Measurements from ENCODE around the gene RAD51B. TPM values are rescaled to one million over a fixed set of nuclear protein-coding genes. Genes with fewer than 3 reads are reported as not detected.

Gene RAD51B
- total and polyA plus RNA-seq, 5 donors, result 0.88 to 5.3 (median 3.3) TPM

DNA sequence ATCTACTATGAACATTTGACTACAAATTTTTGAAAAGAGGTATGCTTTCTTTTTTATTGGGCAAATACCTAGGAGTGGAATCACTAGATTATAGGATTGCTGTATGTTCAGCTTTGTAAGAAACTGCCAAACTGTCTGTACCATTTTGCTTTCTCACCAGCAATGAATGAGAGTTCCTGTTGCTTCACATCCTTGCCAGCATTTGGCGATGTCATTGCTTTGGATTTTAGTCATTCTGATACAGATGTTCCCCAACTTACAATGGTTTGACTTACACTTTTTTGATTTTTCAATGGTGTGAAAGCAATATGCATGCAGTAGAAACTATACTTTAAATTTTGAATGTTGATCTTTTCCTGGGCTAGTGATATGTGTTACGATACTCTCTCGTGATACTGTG is 328.7 kb downstream of the RAD51B start:
- 97% methylated on average over 3 of the region's 3 CpGs for WGBS
- no peaks in the 10 kb centered on the region for H3K9me3 ChIP-seq (ENCODE audit: control insufficient read depth, low read length)
- DNase-seq, result no peak
- intact Hi-C loops (cut with DNase I), result loop anchor here in 1 of 4 donors (10.0 kb wide), 1 partner anchor 47 kb away; no protein-coding TSS in a partner anchor
- H3K27me3 ChIP-seq (ENCODE audit: control insufficient read depth, insufficient read depth), result no peaks in the 10 kb centered on the region
- H3K27ac ChIP-seq (ENCODE audit: low read length), result no peak overlapping the region
- no peak for ATAC-seq
- H3K4me1 ChIP-seq (ENCODE audit: control insufficient read depth, insufficient read depth, low read length), result peaks cover 4% of the 10 kb centered on the region
- no peak overlapping the region for H3K4me3 ChIP-seq (ENCODE audit: low read length)

DNA sequence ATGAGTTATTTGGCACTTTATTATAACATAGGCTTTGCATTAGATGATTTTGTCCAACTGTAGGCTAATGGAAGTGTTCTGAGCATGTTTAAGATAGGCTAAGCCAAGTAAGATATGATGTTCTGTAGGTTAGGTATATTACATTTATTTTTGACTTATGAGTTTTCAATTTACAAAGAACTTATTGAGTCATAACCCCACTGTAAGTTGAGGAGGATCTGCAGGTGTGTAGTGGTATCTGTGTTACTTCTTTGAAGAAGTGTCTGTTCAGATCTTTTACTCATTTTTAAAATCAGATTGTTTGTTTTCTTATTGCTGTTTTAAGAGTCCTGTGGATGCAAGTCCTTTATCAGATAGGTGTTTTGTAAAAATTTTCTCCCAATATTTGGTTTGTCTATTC is 329.2 kb downstream of the RAD51B start:
- no peak for DNase-seq
- H3K4me1 ChIP-seq (ENCODE audit: control insufficient read depth, insufficient read depth, low read length), result peaks cover 2% of the 10 kb centered on the region
- H3K4me3 ChIP-seq (ENCODE audit: low read length), result no peak overlapping the region
- ATAC-seq, result no peak
- H3K27me3 ChIP-seq (ENCODE audit: control insufficient read depth, insufficient read depth), result no peaks in the 10 kb centered on the region
- H3K9me3 ChIP-seq (ENCODE audit: control insufficient read depth, low read length), result no peaks in the 10 kb centered on the region
- no peak overlapping the region for H3K27ac ChIP-seq (ENCODE audit: low read length)
- intact Hi-C loops (cut with DNase I), result loop anchor here in 1 of 4 donors (10.0 kb wide), 1 partner anchor 46 kb away; no protein-coding TSS in a partner anchor

DNA sequence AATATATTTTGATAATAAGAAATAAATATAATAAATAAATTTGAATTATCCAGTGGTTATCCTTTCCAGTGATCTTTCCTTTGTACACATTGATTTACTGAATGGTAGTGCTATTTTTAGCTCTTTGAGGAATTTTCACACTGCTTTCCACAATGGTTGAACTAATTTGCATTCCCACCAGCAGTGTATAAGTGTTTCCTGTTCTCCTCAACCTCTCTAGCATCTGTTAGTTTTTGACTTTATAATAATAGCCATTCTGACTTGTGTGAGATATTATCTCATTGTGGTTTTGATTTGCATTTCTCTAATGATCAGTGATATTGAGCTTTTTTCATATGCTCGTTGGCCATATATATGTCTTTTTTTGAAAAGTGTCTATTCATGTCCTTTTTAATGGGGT is 333.7 kb downstream of the RAD51B start:
- Histone ChIP-seq H3K27me3 (ENCODE audit: control insufficient read depth, insufficient read depth) (no peaks in the 10 kb centered on the region), H3K27ac (ENCODE audit: low read length) (no peak overlapping the region), H3K9me3 (ENCODE audit: control insufficient read depth, low read length) (no peaks in the 10 kb centered on the region), H3K4me1 (ENCODE audit: control insufficient read depth, insufficient read depth, low read length) (no peaks in the 10 kb centered on the region), H3K4me3 (ENCODE audit: low read length) (no peak overlapping the region)
- WGBS, result 92% methylated on average over 1 of the region's 1 CpG
- intact Hi-C loops (cut with DNase I), result no loop called here
- DNase-seq (no peak), ATAC-seq (no peak)

- Histone ChIP-seq H3K27me3 (ENCODE audit: control insufficient read depth, insufficient read depth) (no peaks in the 10 kb centered on the region), H3K4me1 (ENCODE audit: control insufficient read depth, insufficient read depth, low read length) (no peaks in the 10 kb centered on the region), H3K4me3 (ENCODE audit: low read length) (no peak overlapping the region), H3K9me3 (ENCODE audit: control insufficient read depth, low read length) (no peaks in the 10 kb centered on the region), H3K27ac (ENCODE audit: low read length) (no peak overlapping the region)
- DNase-seq, result no peak
- 90% methylated on average over 2 of the region's 2 CpGs for WGBS
- intact Hi-C loops (cut with DNase I), result no loop called here
- ATAC-seq, result no peak
Measured at GRCh38 chr14:68154275-68154674, 334.7 kb downstream of the RAD51B start.

- Histone ChIP-seq H3K4me3 (ENCODE audit: low read length) (no peak overlapping the region), H3K4me1 (ENCODE audit: control insufficient read depth, insufficient read depth, low read length) (no peaks in the 10 kb centered on the region), H3K9me3 (ENCODE audit: control insufficient read depth, low read length) (no peaks in the 10 kb centered on the region), H3K27me3 (ENCODE audit: control insufficient read depth, insufficient read depth) (no peaks in the 10 kb centered on the region), H3K27ac (ENCODE audit: low read length) (no peak overlapping the region)
- intact Hi-C loops (cut with DNase I), result no loop called here
- ATAC-seq (no peak), DNase-seq (no peak)
- 97% methylated on average over 1 of the region's 1 CpG for WGBS
Measured at GRCh38 chr14:68157971-68158371, 338.4 kb downstream of the RAD51B start.

- DNase-seq (no peak), ATAC-seq (no peak)
- Histone ChIP-seq H3K27me3 (ENCODE audit: control insufficient read depth, insufficient read depth) (no peaks in the 10 kb centered on the region), H3K27ac (ENCODE audit: low read length) (no peak overlapping the region), H3K4me3 (ENCODE audit: low read length) (no peak overlapping the region), H3K4me1 (ENCODE audit: control insufficient read depth, insufficient read depth, low read length) (no peaks in the 10 kb centered on the region), H3K9me3 (ENCODE audit: control insufficient read depth, low read length) (no peaks in the 10 kb centered on the region)
- WGBS, result 74% methylated on average over 4 of the region's 4 CpGs
- intact Hi-C loops (cut with DNase I), result no loop called here
Measured at GRCh38 chr14:68158640-68159039, 339.1 kb downstream of the RAD51B start.

DNA sequence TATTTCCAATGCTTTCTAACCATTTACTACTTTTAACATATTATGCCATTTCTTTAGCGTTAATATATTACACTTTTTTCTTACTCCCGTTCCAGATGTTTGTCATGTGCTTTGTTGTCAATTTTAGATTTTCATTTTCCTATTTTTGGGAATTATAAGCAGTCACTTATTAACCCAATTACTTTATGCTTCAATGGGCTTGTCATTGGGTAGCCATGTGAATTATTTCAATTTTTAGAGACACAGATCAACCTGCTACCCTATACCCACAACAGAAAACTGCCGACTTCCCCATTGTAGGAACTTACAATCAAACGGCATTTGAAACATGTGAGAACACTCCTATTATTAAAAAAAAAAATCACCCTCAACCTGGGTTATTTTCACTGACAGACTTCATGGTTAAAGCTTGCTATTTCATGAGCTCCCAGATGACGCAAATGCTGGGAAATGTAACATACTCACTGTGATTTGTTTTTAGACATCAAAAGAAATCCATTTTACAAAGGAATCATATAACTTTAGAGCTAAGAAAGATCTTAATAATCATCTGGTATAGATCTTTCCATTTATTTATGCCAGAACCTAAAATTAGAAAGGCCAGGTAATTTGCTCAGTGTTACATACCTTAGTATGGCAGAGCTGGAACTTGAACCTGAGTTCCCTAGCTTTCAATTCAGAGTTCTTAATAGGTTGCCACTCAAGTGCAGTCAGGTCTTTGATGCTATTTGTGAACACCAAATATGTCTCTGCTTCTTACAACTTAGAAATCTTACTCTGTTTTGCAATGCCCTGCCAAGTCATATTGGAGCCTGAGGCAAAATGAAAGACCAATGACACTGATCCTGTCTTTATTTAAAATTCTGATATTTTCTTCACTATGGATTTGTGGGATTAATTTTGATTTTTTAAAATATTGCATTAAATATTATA is 340.4 kb downstream of the RAD51B start:
- ATAC-seq (no peak), DNase-seq (no peak)
- Histone ChIP-seq H3K27me3 (ENCODE audit: control insufficient read depth, insufficient read depth) (no peaks in the 10 kb centered on the region), H3K4me1 (ENCODE audit: control insufficient read depth, insufficient read depth, low read length) (no peaks in the 10 kb centered on the region), H3K4me3 (ENCODE audit: low read length) (no peak overlapping the region), H3K9me3 (ENCODE audit: control insufficient read depth, low read length) (no peaks in the 10 kb centered on the region), H3K27ac (ENCODE audit: low read length) (no peak overlapping the region)
- 97% methylated on average over 5 of the region's 5 CpGs for WGBS
- intact Hi-C loops (cut with DNase I), result no loop called here

DNA sequence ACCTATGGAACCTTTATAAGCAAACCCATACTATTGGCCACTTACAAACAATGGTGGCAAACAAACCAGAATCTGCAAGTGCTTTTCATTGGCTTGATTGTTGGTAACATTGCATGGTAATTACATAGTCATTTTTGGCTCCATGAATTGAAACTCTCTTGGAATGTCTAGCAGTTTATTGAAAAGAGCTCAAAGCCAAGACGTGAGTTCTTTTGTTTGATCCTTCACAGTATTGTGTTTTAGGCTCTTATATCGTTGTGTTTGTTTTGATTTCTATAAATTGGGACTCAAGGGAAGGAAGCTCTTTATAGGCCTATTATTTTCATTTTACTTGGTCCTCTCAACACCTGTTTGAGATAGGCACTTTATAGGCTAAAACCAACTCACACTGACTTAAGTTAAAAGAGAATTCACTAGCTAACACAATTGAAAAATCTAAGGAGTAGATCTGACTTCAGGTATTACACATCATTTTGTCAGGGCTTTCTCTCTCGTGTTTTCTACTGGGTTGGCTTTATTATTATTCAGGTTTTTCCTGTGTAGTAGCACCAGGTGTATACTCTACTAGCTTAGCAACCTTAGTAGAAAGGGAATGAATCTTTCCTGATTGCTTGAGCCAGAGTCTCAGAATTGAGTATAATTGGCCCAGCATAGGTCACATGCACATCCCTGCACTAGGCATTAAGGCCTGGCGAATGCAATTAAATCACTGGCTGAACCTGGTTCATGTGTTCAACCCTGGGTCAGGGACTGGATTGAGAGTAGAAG is 341.4 kb downstream of the RAD51B start:
- H3K9me3 ChIP-seq (ENCODE audit: control insufficient read depth, low read length), result no peaks in the 10 kb centered on the region
- WGBS, result 76% methylated on average over 4 of the region's 4 CpGs
- DNase-seq, result no peak
- intact Hi-C loops (cut with DNase I), result no loop called here
- no peak overlapping the region for H3K27ac ChIP-seq (ENCODE audit: low read length)
- H3K4me3 ChIP-seq (ENCODE audit: low read length), result no peak overlapping the region
- no peak for ATAC-seq
- no peaks in the 10 kb centered on the region for H3K27me3 ChIP-seq (ENCODE audit: control insufficient read depth, insufficient read depth)
- no peaks in the 10 kb centered on the region for H3K4me1 ChIP-seq (ENCODE audit: control insufficient read depth, insufficient read depth, low read length)

DNA sequence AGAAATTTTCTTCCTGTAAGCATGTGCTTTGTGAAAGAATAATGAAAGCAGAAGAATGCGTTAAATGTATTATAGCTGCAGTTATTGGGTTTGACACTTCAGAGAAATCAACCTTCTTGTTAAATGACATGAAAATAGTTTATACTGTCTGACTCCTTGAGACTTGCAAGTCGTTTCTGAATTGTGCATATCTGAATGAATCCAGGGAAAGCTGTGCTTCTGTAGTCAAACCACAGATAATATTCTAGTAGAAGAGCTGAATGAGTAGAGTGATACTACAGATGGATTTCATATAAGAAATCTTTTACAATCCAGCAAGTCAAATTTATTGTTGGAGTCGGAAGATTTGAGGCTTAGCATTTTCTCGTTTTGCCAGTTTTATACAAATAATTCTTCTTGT is 343.3 kb downstream of the RAD51B start:
- no peak for DNase-seq
- intact Hi-C loops (cut with DNase I), result no loop called here
- H3K4me1 ChIP-seq (ENCODE audit: control insufficient read depth, insufficient read depth, low read length), result no peaks in the 10 kb centered on the region
- WGBS, result 83% methylated on average over 4 of the region's 4 CpGs
- ATAC-seq, result no peak
- no peak overlapping the region for H3K27ac ChIP-seq (ENCODE audit: low read length)
- no peaks in the 10 kb centered on the region for H3K9me3 ChIP-seq (ENCODE audit: control insufficient read depth, low read length)
- no peak overlapping the region for H3K4me3 ChIP-seq (ENCODE audit: low read length)
- no peaks in the 10 kb centered on the region for H3K27me3 ChIP-seq (ENCODE audit: control insufficient read depth, insufficient read depth)

DNA sequence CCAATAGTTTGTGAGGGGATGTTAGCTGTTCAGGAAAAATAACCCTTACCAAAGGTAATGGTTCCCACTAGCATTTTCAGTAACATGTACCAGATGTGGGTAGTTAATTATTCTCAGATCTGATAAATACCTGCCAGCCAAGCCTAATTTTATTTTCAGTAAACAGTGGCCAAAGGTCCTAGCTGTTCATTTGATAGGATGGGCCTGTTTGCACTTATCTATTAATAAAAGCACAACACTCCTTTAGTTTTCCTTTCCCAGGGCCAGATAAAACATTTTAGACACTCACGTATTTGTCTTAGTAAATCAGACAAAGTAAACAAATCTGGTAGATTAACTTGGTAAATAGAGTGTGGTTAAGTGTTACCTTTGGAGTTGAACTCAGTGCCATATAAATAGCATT is 345.1 kb downstream of the RAD51B start:
- intact Hi-C loops (cut with DNase I), result no loop called here
- no peak for ATAC-seq
- WGBS, result 48% methylated on average over 1 of the region's 1 CpG
- no peak overlapping the region for H3K27ac ChIP-seq (ENCODE audit: low read length)
- H3K9me3 ChIP-seq (ENCODE audit: control insufficient read depth, low read length), result no peaks in the 10 kb centered on the region
- no peak for DNase-seq
- no peaks in the 10 kb centered on the region for H3K27me3 ChIP-seq (ENCODE audit: control insufficient read depth, insufficient read depth)
- no peaks in the 10 kb centered on the region for H3K4me1 ChIP-seq (ENCODE audit: control insufficient read depth, insufficient read depth, low read length)
- no peak overlapping the region for H3K4me3 ChIP-seq (ENCODE audit: low read length)

- WGBS, result 72% methylated on average over 2 of the region's 2 CpGs
- H3K27ac ChIP-seq (ENCODE audit: low read length), result no peak overlapping the region
- H3K9me3 ChIP-seq (ENCODE audit: control insufficient read depth, low read length), result no peaks in the 10 kb centered on the region
- no peak for DNase-seq
- intact Hi-C loops (cut with DNase I), result no loop called here
- no peak overlapping the region for H3K4me3 ChIP-seq (ENCODE audit: low read length)
- no peaks in the 10 kb centered on the region for H3K27me3 ChIP-seq (ENCODE audit: control insufficient read depth, insufficient read depth)
- ATAC-seq, result no peak
- H3K4me1 ChIP-seq (ENCODE audit: control insufficient read depth, insufficient read depth, low read length), result no peaks in the 10 kb centered on the region
Measured at GRCh38 chr14:68165274-68165843, 345.8 kb downstream of the RAD51B start.

Measured in right cardiac atrium (tissue), 5 donors.